ENCODE measurements around the gene FOXP1. TPM values are rescaled to one million over a fixed set of nuclear protein-coding genes. Genes with fewer than 3 reads are reported as not detected.
A peak's percentile ranks its signal among the peaks of the same experiment; 100 is the strongest.

FOXP1 gene
- total RNA-seq, 1 donor: 195 TPM

DNA sequence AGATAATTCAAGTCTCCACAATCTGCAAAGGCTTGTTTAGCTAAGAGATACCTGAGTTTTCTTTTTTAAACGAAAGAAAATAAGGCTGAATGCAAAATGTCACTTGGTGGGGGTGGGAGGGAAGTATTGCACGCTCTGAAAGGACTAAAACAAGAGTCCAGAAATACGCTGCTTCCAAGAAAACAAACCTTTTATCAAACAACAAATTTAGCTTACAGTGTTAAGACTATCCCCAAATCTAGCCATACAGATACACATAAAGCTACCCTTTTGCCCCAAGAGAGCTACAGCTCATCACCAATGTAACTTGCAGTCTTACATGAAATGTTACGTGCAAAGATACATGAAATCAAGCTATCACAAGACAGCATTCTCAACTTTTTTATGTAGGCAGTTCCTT, 522.5 kb downstream of the FOXP1 start:
- Histone ChIP-seq H3K36me3 (ENCODE audit: insufficient read depth, low read length) (no peaks in the 10 kb centered on the region), H3K4me2 (ENCODE audit: insufficient read depth, low read length) (peak overlapping the region; percentile 97), H3K4me3 (ENCODE audit: insufficient read depth, low read length) (peak overlapping the region; percentile 84), H3K4me1 (ENCODE audit: insufficient read depth, low read length) (peaks cover 72% of the 10 kb centered on the region), H2AFZ (ENCODE audit: low read length) (no peak overlapping the region), H3K27me3 (ENCODE audit: insufficient read depth, low read length) (no peaks in the 10 kb centered on the region), H3K9me3 (ENCODE audit: low read depth, low read length) (no peaks in the 10 kb centered on the region), H4K20me1 (ENCODE audit: insufficient read depth, low read length) (peaks cover 4% of the 10 kb centered on the region), H3K79me2 (ENCODE audit: insufficient read depth, low read length) (peaks cover 93% of the 10 kb centered on the region), H3K27ac (ENCODE audit: low read depth, low read length) (peak overlapping the region; percentile 98)
- TF ChIP-seq, protein P1, sequence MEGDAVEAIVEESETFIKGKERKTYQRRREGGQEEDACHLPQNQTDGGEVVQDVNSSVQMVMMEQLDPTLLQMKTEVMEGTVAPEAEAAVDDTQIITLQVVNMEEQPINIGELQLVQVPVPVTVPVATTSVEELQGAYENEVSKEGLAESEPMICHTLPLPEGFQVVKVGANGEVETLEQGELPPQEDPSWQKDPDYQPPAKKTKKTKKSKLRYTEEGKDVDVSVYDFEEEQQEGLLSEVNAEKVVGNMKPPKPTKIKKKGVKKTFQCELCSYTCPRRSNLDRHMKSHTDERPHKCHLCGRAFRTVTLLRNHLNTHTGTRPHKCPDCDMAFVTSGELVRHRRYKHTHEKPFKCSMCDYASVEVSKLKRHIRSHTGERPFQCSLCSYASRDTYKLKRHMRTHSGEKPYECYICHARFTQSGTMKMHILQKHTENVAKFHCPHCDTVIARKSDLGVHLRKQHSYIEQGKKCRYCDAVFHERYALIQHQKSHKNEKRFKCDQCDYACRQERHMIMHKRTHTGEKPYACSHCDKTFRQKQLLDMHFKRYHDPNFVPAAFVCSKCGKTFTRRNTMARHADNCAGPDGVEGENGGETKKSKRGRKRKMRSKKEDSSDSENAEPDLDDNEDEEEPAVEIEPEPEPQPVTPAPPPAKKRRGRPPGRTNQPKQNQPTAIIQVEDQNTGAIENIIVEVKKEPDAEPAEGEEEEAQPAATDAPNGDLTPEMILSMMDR (IDR thresholded peaks at IDR 0.05; ENCODE audit: extremely low read depth, low read depth, low read length): no peak
- DNase-seq (ENCODE audit: insufficient read length, low spot score, missing footprints): no peak

DNA sequence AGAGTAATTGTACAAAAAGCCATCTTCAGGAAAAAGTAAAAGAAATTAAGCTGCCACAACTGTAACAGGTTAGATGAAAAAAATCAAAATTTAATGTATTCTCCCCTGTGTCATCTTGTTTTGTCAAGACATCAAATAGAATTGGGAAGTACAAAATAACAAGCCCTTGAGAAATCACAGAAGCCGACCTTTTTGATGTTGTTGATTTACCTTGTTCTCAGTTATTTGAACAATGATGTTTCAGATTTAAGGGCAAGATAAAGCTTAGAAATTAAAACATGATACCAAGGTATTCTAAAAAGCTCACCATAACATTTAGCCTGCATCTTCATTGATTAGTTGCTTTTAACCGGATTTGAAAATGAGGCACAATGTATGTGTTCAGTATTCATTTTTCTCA, 523.0 kb downstream of the FOXP1 start:
- H3K4me2 ChIP-seq (ENCODE audit: insufficient read depth, low read length): peak overlapping the region; percentile 97
- peaks cover 89% of the 10 kb centered on the region for H3K79me2 ChIP-seq (ENCODE audit: insufficient read depth, low read length)
- no peak for DNase-seq (ENCODE audit: insufficient read length, low spot score, missing footprints)
- peaks cover 4% of the 10 kb centered on the region for H4K20me1 ChIP-seq (ENCODE audit: insufficient read depth, low read length)
- H2AFZ ChIP-seq (ENCODE audit: low read length): no peak overlapping the region
- peak overlapping the region; percentile 84 for H3K4me3 ChIP-seq (ENCODE audit: insufficient read depth, low read length)
- TF ChIP-seq, protein P1 (IDR thresholded peaks at IDR 0.05; ENCODE audit: extremely low read depth, low read depth, low read length): no peak
- no peaks in the 10 kb centered on the region for H3K27me3 ChIP-seq (ENCODE audit: insufficient read depth, low read length)
- no peaks in the 10 kb centered on the region for H3K9me3 ChIP-seq (ENCODE audit: low read depth, low read length)
- peaks cover 71% of the 10 kb centered on the region for H3K4me1 ChIP-seq (ENCODE audit: insufficient read depth, low read length)
- no peaks in the 10 kb centered on the region for H3K36me3 ChIP-seq (ENCODE audit: insufficient read depth, low read length)
- peak overlapping the region; percentile 98 for H3K27ac ChIP-seq (ENCODE audit: low read depth, low read length)

DNA sequence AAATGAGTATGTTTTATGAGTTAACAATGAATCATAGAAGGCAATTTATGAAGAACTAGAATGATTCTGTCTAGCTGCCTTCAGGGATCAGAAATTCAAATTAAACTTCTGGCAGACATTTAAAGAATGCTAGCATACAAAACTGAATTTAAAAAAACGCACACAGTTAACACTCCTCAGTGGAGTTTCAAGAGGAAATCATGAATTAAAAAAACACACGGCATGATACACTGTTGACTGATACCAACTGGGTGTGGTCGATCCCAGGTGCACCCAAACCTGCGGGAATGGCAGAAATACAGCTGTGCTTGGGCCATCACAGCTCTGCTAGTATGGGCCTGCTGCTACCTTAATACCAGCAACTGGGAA, 526.0 kb downstream of the FOXP1 start:
- DNase-seq (ENCODE audit: insufficient read length, low spot score, missing footprints): no peak
- peak overlapping the region; percentile 98 for H3K27ac ChIP-seq (ENCODE audit: low read depth, low read length)
- no peaks in the 10 kb centered on the region for H3K9me3 ChIP-seq (ENCODE audit: low read depth, low read length)
- TF ChIP-seq, protein P1 (IDR thresholded peaks at IDR 0.05; ENCODE audit: extremely low read depth, low read depth, low read length): no peak
- H3K36me3 ChIP-seq (ENCODE audit: insufficient read depth, low read length): peaks cover 12% of the 10 kb centered on the region
- no peak overlapping the region for H2AFZ ChIP-seq (ENCODE audit: low read length)
- H4K20me1 ChIP-seq (ENCODE audit: insufficient read depth, low read length): no peaks in the 10 kb centered on the region
- peak overlapping the region; percentile 58 for H3K4me2 ChIP-seq (ENCODE audit: insufficient read depth, low read length)
- peaks cover 95% of the 10 kb centered on the region for H3K79me2 ChIP-seq (ENCODE audit: insufficient read depth, low read length)
- peak overlapping the region; percentile 29 for H3K4me3 ChIP-seq (ENCODE audit: insufficient read depth, low read length)
- H3K27me3 ChIP-seq (ENCODE audit: insufficient read depth, low read length): no peaks in the 10 kb centered on the region
- peaks cover 86% of the 10 kb centered on the region for H3K4me1 ChIP-seq (ENCODE audit: insufficient read depth, low read length)

DNA sequence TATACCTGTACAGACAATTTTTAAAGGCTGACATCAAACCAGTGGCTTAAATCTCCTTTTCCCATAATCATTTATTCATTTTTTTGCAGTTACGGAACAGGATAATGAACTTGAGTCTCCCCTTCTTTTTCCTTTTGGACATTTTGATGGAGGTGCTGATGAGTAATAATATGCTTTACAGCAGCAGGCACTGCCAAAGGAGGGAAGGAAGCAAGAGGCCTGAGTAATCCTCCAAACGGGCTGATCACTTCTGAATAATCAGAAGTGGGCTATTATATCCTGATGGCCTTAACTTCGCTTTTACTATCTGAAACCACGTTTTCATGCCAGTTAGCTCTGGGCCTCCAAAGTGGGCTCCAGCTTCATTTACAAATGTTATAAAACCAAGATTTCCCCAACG, 527.2 kb downstream of the FOXP1 start:
- Histone ChIP-seq H3K79me2 (ENCODE audit: insufficient read depth, low read length) (peaks cover 95% of the 10 kb centered on the region), H3K9me3 (ENCODE audit: low read depth, low read length) (no peaks in the 10 kb centered on the region), H4K20me1 (ENCODE audit: insufficient read depth, low read length) (no peaks in the 10 kb centered on the region), H3K36me3 (ENCODE audit: insufficient read depth, low read length) (peaks cover 23% of the 10 kb centered on the region), H3K4me1 (ENCODE audit: insufficient read depth, low read length) (peaks cover 88% of the 10 kb centered on the region), H2AFZ (ENCODE audit: low read length) (no peak overlapping the region), H3K4me2 (ENCODE audit: insufficient read depth, low read length) (peak overlapping the region; percentile 58), H3K27me3 (ENCODE audit: insufficient read depth, low read length) (no peaks in the 10 kb centered on the region), H3K4me3 (ENCODE audit: insufficient read depth, low read length) (peak overlapping the region; percentile 31), H3K27ac (ENCODE audit: low read depth, low read length) (peak overlapping the region; percentile 98)
- TF ChIP-seq, protein P1 (IDR thresholded peaks at IDR 0.05; ENCODE audit: extremely low read depth, low read depth, low read length): no peak
- no peak for DNase-seq (ENCODE audit: insufficient read length, low spot score, missing footprints)
